Measurements from ENCODE around the gene MBNL2.

Gene MBNL2

DNA sequence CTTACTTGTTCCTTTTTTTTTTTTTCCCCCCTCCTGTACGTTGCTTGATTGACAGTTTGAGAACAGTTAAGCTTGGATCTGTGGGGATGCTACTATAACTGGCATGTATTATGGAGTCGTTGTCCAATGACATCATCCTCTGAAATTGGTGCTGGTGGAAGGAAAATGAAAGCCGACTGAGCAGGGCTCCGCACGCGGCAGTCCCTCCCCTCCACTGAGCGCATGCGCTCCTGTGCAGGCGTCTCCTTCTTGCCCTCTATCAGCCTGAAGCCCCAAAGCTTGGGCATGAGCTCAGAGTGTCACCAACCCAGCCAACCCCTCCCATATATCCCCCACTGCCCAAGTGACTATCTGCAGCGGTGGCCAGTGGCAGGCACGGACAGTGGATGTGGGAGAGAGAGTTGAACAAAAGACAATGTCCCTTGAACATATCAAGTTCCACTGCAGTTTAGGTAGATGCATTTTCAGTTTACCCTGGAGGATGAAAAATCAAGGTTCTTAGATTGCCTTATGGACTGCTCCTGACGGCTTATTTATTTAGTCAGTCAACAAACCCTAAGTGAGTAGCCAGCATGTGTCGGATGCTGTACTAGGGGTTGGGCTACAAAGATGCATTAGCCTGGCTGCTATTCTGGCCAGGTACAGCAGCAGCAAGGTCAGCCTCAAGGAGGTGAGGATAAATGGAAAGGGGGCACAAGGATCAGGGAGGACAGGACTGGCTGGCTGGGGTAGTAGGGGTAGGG, 20.8 kb downstream of the MBNL2 start:
- Histone ChIP-seq H3K4me3 (ENCODE audit: low read depth, low read length) (no peak overlapping the region), H3K27me3 (no peaks in the 10 kb centered on the region), H3K36me3 (no peaks in the 10 kb centered on the region), H3K4me1 (peaks cover 5% of the 10 kb centered on the region; the same call in 1 of the 2 replicates), H3K9me3 (no peaks in the 10 kb centered on the region)
- TF ChIP-seq CTCF (IDR thresholded peaks at IDR 0.05; ENCODE audit: low read depth, low read length) = no peak
- DNase-seq = no peak

DNA sequence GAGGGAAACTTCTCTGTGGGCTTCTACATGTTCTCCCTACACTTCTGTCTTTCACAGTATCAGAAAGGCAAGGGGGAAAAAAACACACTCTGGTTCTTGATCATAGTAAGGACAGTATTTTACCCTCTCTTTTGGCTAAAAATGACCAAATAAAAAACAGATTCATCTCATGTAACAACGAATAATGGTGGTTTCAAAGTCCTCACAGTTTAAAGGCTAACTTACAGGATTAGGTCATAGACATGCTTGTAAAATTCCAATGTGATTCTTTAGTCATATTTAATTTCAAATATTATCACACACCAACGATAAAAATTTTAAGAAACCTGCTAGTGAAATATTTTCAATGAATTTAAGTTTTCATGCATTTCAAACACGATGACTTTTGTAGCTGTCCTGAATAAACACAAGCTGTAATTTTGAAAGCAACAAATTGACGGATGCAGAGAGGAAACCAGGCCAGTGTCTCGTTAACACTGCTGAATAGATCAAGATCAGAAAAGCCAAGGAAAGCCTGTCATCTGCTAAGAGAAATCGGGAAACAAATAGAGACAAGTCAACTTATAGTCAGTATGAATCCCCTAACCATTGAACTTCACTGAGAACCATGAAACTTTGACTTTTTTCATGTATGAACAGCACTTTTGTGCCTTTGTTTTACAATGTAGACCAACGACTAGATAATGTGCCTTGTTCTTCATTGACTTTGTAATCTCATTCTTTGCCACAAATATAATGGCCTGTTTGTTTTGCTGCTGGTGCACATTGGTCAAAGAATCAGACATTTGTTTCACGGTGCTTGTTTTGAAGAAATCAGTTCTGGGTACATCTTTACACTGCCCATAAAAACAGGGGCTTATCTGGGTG, 22.0 kb downstream of the MBNL2 start:
- H3K27me3 ChIP-seq = no peaks in the 10 kb centered on the region
- H3K4me1 ChIP-seq = peaks cover 9% of the 10 kb centered on the region; the same call in 1 of the 2 replicates
- no peak for DNase-seq
- H3K36me3 ChIP-seq = no peaks in the 10 kb centered on the region
- no peak for TF ChIP-seq CTCF (IDR thresholded peaks at IDR 0.05; ENCODE audit: low read depth, low read length)
- H3K4me3 ChIP-seq (ENCODE audit: low read depth, low read length) = no peak overlapping the region
- H3K9me3 ChIP-seq = no peaks in the 10 kb centered on the region

- no peak for TF ChIP-seq CTCF (IDR thresholded peaks at IDR 0.05; ENCODE audit: low read depth, low read length)
- DNase-seq = no peak
Observed at GRCh38 chr13:97245011-97245410, 22.9 kb downstream of the MBNL2 start.

DNA sequence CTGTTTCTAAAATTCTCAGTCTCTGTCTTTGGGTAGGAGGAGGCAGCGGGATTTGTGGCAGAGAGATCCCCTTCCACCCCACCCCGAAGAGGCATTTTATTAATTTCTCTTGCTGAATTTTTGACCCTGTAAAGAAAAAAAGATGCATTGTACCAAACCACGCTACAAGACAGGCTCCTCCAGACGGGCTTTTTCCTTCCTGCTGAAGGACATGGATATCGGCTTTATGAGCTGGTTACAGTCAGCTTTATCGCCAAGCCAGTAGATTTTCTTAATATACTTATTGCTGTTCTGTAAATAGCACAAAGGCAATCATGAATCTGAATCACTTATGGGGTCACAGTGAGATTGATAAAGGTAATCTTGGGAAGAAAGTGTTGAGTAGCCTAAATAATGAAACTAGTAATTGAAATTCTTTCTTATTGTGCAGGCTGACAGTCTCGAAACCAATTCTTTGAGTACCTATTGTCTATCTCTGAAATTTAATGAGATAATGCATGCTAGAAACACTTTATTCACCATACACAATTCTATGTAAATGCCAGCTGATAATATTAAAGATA, 24.5 kb downstream of the MBNL2 start:
- H3K4me3 ChIP-seq (ENCODE audit: low read depth, low read length) = no peak overlapping the region
- no peak for TF ChIP-seq CTCF (IDR thresholded peaks at IDR 0.05; ENCODE audit: low read depth, low read length)
- no peaks in the 10 kb centered on the region for H3K36me3 ChIP-seq
- no peaks in the 10 kb centered on the region for H3K27me3 ChIP-seq
- H3K9me3 ChIP-seq = no peaks in the 10 kb centered on the region
- no peak for DNase-seq
- peaks cover 16% of the 10 kb centered on the region for H3K4me1 ChIP-seq

More at GRCh38 chr13:97245011-97245410, 22.9 kb downstream of the MBNL2 start:
- no peaks in the 10 kb centered on the region for H3K36me3 ChIP-seq
- no peak overlapping the region for H3K4me3 ChIP-seq (ENCODE audit: low read depth, low read length)
- peaks cover 9% of the 10 kb centered on the region; the same call in 1 of the 2 replicates for H3K4me1 ChIP-seq
- H3K27me3 ChIP-seq = no peaks in the 10 kb centered on the region
- no peaks in the 10 kb centered on the region for H3K9me3 ChIP-seq

GRCh38 chr13:97248243-97248642, 26.1 kb downstream of the MBNL2 start:
- DNase-seq = no peak
- Histone ChIP-seq H3K4me3 (ENCODE audit: low read depth, low read length) (no peak overlapping the region), H3K9me3 (no peaks in the 10 kb centered on the region), H3K36me3 (no peaks in the 10 kb centered on the region), H3K27me3 (no peaks in the 10 kb centered on the region), H3K4me1 (peaks cover 18% of the 10 kb centered on the region)
- no peak for TF ChIP-seq CTCF (IDR thresholded peaks at IDR 0.05; ENCODE audit: low read depth, low read length)
